Thymus (tissue), 11 donors: ENCODE measurements around the gene ZRANB1. TPM values are rescaled to one million over a fixed set of nuclear protein-coding genes. Genes with fewer than 3 reads are reported as not detected.
A peak's percentile ranks its signal among the peaks of the same experiment; 100 is the strongest.
"Not testable (repeated sequence)": the region's sequence is repeated elsewhere in the genome, so short reads cannot be mapped to it uniquely, and the experiment has no call there.

Source experiments
- DNase-seq, 9 donors: peaks; one replicate each; pipeline ENCODE4 v3.0.0-alpha.2; 2013; ENCODE audit warnings: low spot score in 9 of 9, low read depth in 6 of 9, missing footprints in 1 of 9
- H3K27ac ChIP-seq, 2 donors: one replicate each; pipeline ENCODE4 v1.5.1; 2013; ENCODE audit warnings: control low read depth in 1 of 2, low read depth in 1 of 2, low read length in 1 of 2, mild to moderate bottlenecking in 1 of 2, moderate library complexity in 1 of 2
- H3K27me3 ChIP-seq, 2 donors: one replicate each; pipeline ENCODE4 v1.5.1; 2013; ENCODE audit warnings: low read length in 1 of 2; ENCODE audit not compliant: control insufficient read depth in 2 of 2, insufficient read depth in 1 of 2
- H3K36me3 ChIP-seq, 2 donors: one replicate each; pipeline ENCODE4 v1.5.1; 2013; ENCODE audit warnings: low read length in 1 of 2, mild to moderate bottlenecking in 1 of 2, moderate library complexity in 1 of 2; ENCODE audit not compliant: control insufficient read depth in 2 of 2, insufficient read depth in 2 of 2
- H3K4me1 ChIP-seq, 2 donors: one replicate each; pipeline ENCODE4 v1.5.1; 2013; ENCODE audit warnings: low read length in 2 of 2; ENCODE audit not compliant: control insufficient read depth in 2 of 2, insufficient read depth in 2 of 2
- H3K4me3 ChIP-seq, 2 donors: one replicate each; pipeline ENCODE4 v1.5.1; 2013; ENCODE audit warnings: low read length in 2 of 2, control low read depth in 1 of 2, mild to moderate bottlenecking in 1 of 2
- H3K9me3 ChIP-seq, 2 donors: one replicate each; pipeline ENCODE4 v1.5.1; 2013; ENCODE audit warnings: low read length in 1 of 2, mild to moderate bottlenecking in 1 of 2; ENCODE audit not compliant: control insufficient read depth in 2 of 2, insufficient read depth in 1 of 2
- WGBS: extraction: QIAGEN DNeasy Blood & Tissue Kit; methylation state at CpG from one replicate; pipeline ENCODE4 v1.1.7; 2013; 5-methylcytosine and 5-hydroxymethylcytosine counted together
- polyA plus RNA-seq: library from polyadenylated mRNA; stranded (reverse); fragments of 200-250 nt; gene quantifications from one replicate; pipeline ENCODE4 v1.2.3, GENCODE V29; 2013
- total RNA-seq: library from RNA; stranded (reverse); fragments of 120-200 nt; gene quantifications from one replicate; pipeline ENCODE4 v1.2.4, GENCODE V29; 2013
- donor health status: healthy.

The ZRANB1 gene
- total and polyA plus RNA-seq, 2 donors: 16.0 to 17.5 TPM

- Histone ChIP-seq H3K4me3 (no peak overlapping the region), H3K4me1 (peaks cover 0 to 3% of the 10 kb centered on the region in 2 donors)
- 90% methylated on average over 9 of the region's 9 CpGs for WGBS
Measured at GRCh38 chr10:124906551-124907001, 35.3 kb upstream of the ZRANB1 start.

GRCh38 chr10:124909563-124909962 lies 32.4 kb upstream of the ZRANB1 start:
- Histone ChIP-seq H3K27me3 (no peaks in the 10 kb centered on the region), H3K4me3 (no peak overlapping the region), H3K4me1 (peaks cover 0 to 3% of the 10 kb centered on the region in 2 donors), H3K27ac (no peak overlapping the region), H3K36me3 (no peaks in the 10 kb centered on the region), H3K9me3 (no peaks in the 10 kb centered on the region)
- WGBS: 93% methylated on average over 8 of the region's 8 CpGs
- no peak for DNase-seq

More at GRCh38 chr10:124906551-124907001, 35.3 kb upstream of the ZRANB1 start:
- H3K9me3 ChIP-seq: no peaks in the 10 kb centered on the region
- no peak for DNase-seq
- no peak overlapping the region for H3K27ac ChIP-seq
- peaks cover 0 to 3% of the 10 kb centered on the region in 2 donors for H3K27me3 ChIP-seq
- no peaks in the 10 kb centered on the region for H3K36me3 ChIP-seq

- DNase-seq: no peak
- H3K4me3 ChIP-seq: no peak overlapping the region
- no peaks in the 10 kb centered on the region for H3K9me3 ChIP-seq
- H3K27ac ChIP-seq: no peak overlapping the region
- peaks cover 3 to 7% of the 10 kb centered on the region in 2 donors for H3K4me1 ChIP-seq
- no peaks in the 10 kb centered on the region for H3K27me3 ChIP-seq
- WGBS: 44% methylated on average over 14 of the region's 14 CpGs
- H3K36me3 ChIP-seq: no peaks in the 10 kb centered on the region
Measured at GRCh38 chr10:124911124-124912067, 30.5 kb upstream of the ZRANB1 start.

- Histone ChIP-seq H3K27me3 (no peaks in the 10 kb centered on the region), H3K9me3 (no peaks in the 10 kb centered on the region), H3K27ac (no peak overlapping the region), H3K4me3 (no peak overlapping the region), H3K36me3 (no peaks in the 10 kb centered on the region), H3K4me1 (peaks cover 3 to 7% of the 10 kb centered on the region in 2 donors)
- 73% methylated on average over 5 of the region's 5 CpGs for WGBS
- no peak for DNase-seq
Measured at GRCh38 chr10:124912101-124912886, 29.6 kb upstream of the ZRANB1 start.

- WGBS: 95% methylated on average over 3 of the region's 3 CpGs
Measured at GRCh38 chr10:124913167-124913566, 28.8 kb upstream of the ZRANB1 start.

GRCh38 chr10:124914398-124914797 lies 27.5 kb upstream of the ZRANB1 start:
- WGBS: 95% methylated on average over 16 of the region's 16 CpGs
- not testable (repeated sequence) for H3K9me3 ChIP-seq, H3K27me3 ChIP-seq, H3K4me3 ChIP-seq, H3K36me3 ChIP-seq, DNase-seq, H3K27ac ChIP-seq
- H3K4me1 ChIP-seq: peaks cover 8 to 12% of the 10 kb centered on the region in 2 donors

More at GRCh38 chr10:124913167-124913566, 28.8 kb upstream of the ZRANB1 start:
- Histone ChIP-seq H3K27ac (no peak overlapping the region), H3K36me3 (no peaks in the 10 kb centered on the region), H3K4me1 (peaks cover 3 to 8% of the 10 kb centered on the region in 2 donors), H3K27me3 (no peaks in the 10 kb centered on the region), H3K9me3 (no peaks in the 10 kb centered on the region), H3K4me3 (no peak overlapping the region)
- DNase-seq: no peak

GRCh38 chr10:124916098-124916584 lies 25.8 kb upstream of the ZRANB1 start:
- DNase-seq: no peak
- peaks cover 8 to 12% of the 10 kb centered on the region in 2 donors for H3K4me1 ChIP-seq
- no peaks in the 10 kb centered on the region for H3K9me3 ChIP-seq
- no peaks in the 10 kb centered on the region for H3K36me3 ChIP-seq
- no peaks in the 10 kb centered on the region for H3K27me3 ChIP-seq
- H3K4me3 ChIP-seq: peak overlapping the region; percentile 74 to 98
- H3K27ac ChIP-seq: peak overlapping the region; percentile 86 to 99
- WGBS: 9% methylated on average over 13 of the region's 13 CpGs

- H3K36me3 ChIP-seq: no peaks in the 10 kb centered on the region
- H3K4me1 ChIP-seq: peaks cover 8 to 9% of the 10 kb centered on the region in 2 donors
- H3K9me3 ChIP-seq: no peaks in the 10 kb centered on the region
- peak overlapping the region; percentile 79 to 98 for H3K4me3 ChIP-seq
- WGBS: under 1% methylated on average over 125 of the region's 126 CpGs
- H3K27ac ChIP-seq: peak overlapping the region; percentile 86 to 99
- H3K27me3 ChIP-seq: no peaks in the 10 kb centered on the region
- peak; percentile 77 to 97 (median 95) for DNase-seq
Measured at GRCh38 chr10:124916585-124917427, 25.1 kb upstream of the ZRANB1 start.
